Nephron progenitor cell (in vitro differentiated cells): Measurements from ENCODE around the gene TIMM8B.

ENCODE experiments used
- DNase-seq: peaks from one replicate; pipeline ENCODE4 v3.0.0; 2021
- H3K27ac Mint-ChIP-seq: 2 replicates; pipeline ENCODE4 v1.8.0; 2021; ENCODE audit warnings: mild to moderate bottlenecking, moderate library complexity, mixed read lengths
- H3K27me3 Mint-ChIP-seq: 2 replicates; pipeline ENCODE4 v1.8.0; 2021; ENCODE audit warnings: mild to moderate bottlenecking, low read depth, mixed read lengths; ENCODE audit not compliant: poor library complexity
- H3K36me3 Mint-ChIP-seq: 2 replicates; pipeline ENCODE4 v1.8.0; 2021; ENCODE audit warnings: low read depth, mixed read lengths
- H3K4me1 Mint-ChIP-seq: 2 replicates; pipeline ENCODE4 v1.8.0; 2021; ENCODE audit warnings: mixed read lengths
- H3K4me3 Mint-ChIP-seq: 2 replicates; pipeline ENCODE4 v1.8.0; 2021; ENCODE audit warnings: mild to moderate bottlenecking, moderate library complexity, mixed read lengths
- H3K9me3 Mint-ChIP-seq: 2 replicates; pipeline ENCODE4 v1.8.0; 2021; ENCODE audit warnings: mild to moderate bottlenecking, moderate library complexity, mixed read lengths
- CTCF ChIP-seq: fragments of 200-600 bp; sonication (generic); IDR thresholded peaks from 2 replicates; pipeline ENCODE4 v1.5.0; 2021; ENCODE audit warnings: antibody characterized with exemption

The TIMM8B gene

GRCh38 chr11:112037527-112037926 lies 49.0 kb downstream of the TIMM8B start:
- DNase-seq, result no peak
- no peak overlapping the region for H3K27ac Mint-ChIP-seq
- TF ChIP-seq CTCF, result no peak
- no peaks in the 10 kb centered on the region for H3K4me1 Mint-ChIP-seq
- no peaks in the 10 kb centered on the region for H3K27me3 Mint-ChIP-seq
- no peaks in the 10 kb centered on the region for H3K9me3 Mint-ChIP-seq
- H3K4me3 Mint-ChIP-seq, result no peak overlapping the region
- peaks cover 82% of the 10 kb centered on the region for H3K36me3 Mint-ChIP-seq
